Karpas-422 (cell line): Measurements from ENCODE around the gene WDR26. TPM values are rescaled to one million over a fixed set of nuclear protein-coding genes. Genes with fewer than 3 reads are reported as not detected.
"Not testable (repeated sequence)": the region's sequence is repeated elsewhere in the genome, so short reads cannot be mapped to it uniquely, and the experiment has no call there.

Experiments used
- DNase-seq: peaks from one replicate; pipeline ENCODE4 v3.0.0-alpha.2; 2015
- H2AFZ ChIP-seq: fragments of 200-600 bp; sonication (generic); 2 replicates; pipeline ENCODE4 v1.6.1; 2014; ENCODE audit warnings: antibody characterized with exemption, low read length, mixed read lengths
- H3K27ac ChIP-seq: fragments of 200-600 bp; sonication (generic); 2 replicates; pipeline ENCODE4 v1.5.1; 2014; ENCODE audit warnings: mild to moderate bottlenecking, low read length, moderate library complexity
- H3K27me3 ChIP-seq: fragments of 200-600 bp; sonication (generic); 2 replicates; pipeline ENCODE4 v1.6.1; 2014; ENCODE audit warnings: low read length, mixed read lengths
- H3K36me3 ChIP-seq: fragments of 200-600 bp; sonication (generic); 2 replicates; pipeline ENCODE4 v1.6.1; 2014; ENCODE audit warnings: low read length, mixed read lengths; ENCODE audit not compliant: insufficient read depth
- H3K4me1 ChIP-seq: fragments of 200-600 bp; sonication (generic); 2 replicates; pipeline ENCODE4 v1.6.1; 2014; ENCODE audit warnings: mild to moderate bottlenecking, low read length, mixed read lengths
- H3K4me2 ChIP-seq: fragments of 200-600 bp; sonication (generic); 2 replicates; pipeline ENCODE4 v1.6.1; 2014; ENCODE audit warnings: low read length, low read depth, mild to moderate bottlenecking; ENCODE audit not compliant: poor library complexity, severe bottlenecking
- H3K4me3 ChIP-seq: fragments of 200-600 bp; sonication (generic); 2 replicates; pipeline ENCODE4 v1.5.1; 2014; ENCODE audit warnings: mild to moderate bottlenecking, antibody characterized with exemption, low read length, mixed read lengths
- H3K79me2 ChIP-seq: fragments of 200-600 bp; sonication (generic); 2 replicates; pipeline ENCODE4 v1.6.1; 2014; ENCODE audit warnings: mild to moderate bottlenecking, low read length, mixed read lengths
- H3K9ac ChIP-seq: fragments of 200-600 bp; sonication (generic); 2 replicates; pipeline ENCODE4 v1.6.0; 2014; ENCODE audit warnings: low read length
- H3K9me2 ChIP-seq: fragments of 200-600 bp; sonication (generic), shearing (Covaris generic); replicated peaks from 2 replicates; pipeline ENCODE4 v1.6.0; 2014; ENCODE audit warnings: mild to moderate bottlenecking, low read length, moderate library complexity; ENCODE audit not compliant: insufficient read depth
- H3K9me3 ChIP-seq: fragments of 300-700, 200-600 bp; sonication (generic); 2 replicates; pipeline ENCODE4 v1.6.1; 2014; ENCODE audit warnings: low read length, mixed read lengths
- H4K20me1 ChIP-seq: fragments of 200-600 bp; sonication (generic); 2 replicates; pipeline ENCODE4 v1.6.1; 2014; ENCODE audit warnings: mild to moderate bottlenecking, antibody characterized with exemption, low read length, low read depth; ENCODE audit not compliant: insufficient read depth
- total RNA-seq: library from RNA; depleted of rRNA; stranded (reverse); fragments of >200 nt; shearing (Covaris generic); gene quantifications from 2 replicates; pipeline ENCODE4 v1.2.3, GENCODE V29; 2014; ENCODE audit warnings: low replicate concordance; rRNA removed

The WDR26 gene
- 66.3 and 95.2 TPM in 2 replicates for total RNA-seq

GRCh38 chr1:224434691-224435317 is at the start of gene WDR26:
TSS of gene WDR26 (minus strand) at chr1:224434797.
- no peaks in the 10 kb centered on the region for H3K27me3 ChIP-seq
- H3K27ac ChIP-seq = peak within 1 kb of the TSS; percentile 40
- peak within 1 kb of the TSS; percentile 89 for H2AFZ ChIP-seq
- peaks cover 11% of the 10 kb centered on the region; the same call in 1 of the 2 replicates for H3K36me3 ChIP-seq
- peaks cover 8% of the 10 kb centered on the region; the same call in 1 of the 2 replicates for H4K20me1 ChIP-seq
- H3K4me2 ChIP-seq = peak within 1 kb of the TSS; percentile 88
- DNase-seq = peak; percentile 95
- H3K79me2 ChIP-seq = peaks cover 83% of the 10 kb centered on the region
- no peaks in the 10 kb centered on the region for H3K9me3 ChIP-seq
- peak within 1 kb of the TSS; percentile 88 for H3K9ac ChIP-seq
- H3K4me1 ChIP-seq = peaks cover 50% of the 10 kb centered on the region
- no peaks in the 10 kb centered on the region for H3K9me2 ChIP-seq
- H3K4me3 ChIP-seq = peak within 1 kb of the TSS; percentile 85

- H3K4me2 ChIP-seq, H3K4me1 ChIP-seq, H2AFZ ChIP-seq, H3K36me3 ChIP-seq, DNase-seq, H3K4me3 ChIP-seq, H3K27ac ChIP-seq, H3K9me3 ChIP-seq, H3K9ac ChIP-seq, H4K20me1 ChIP-seq, H3K27me3 ChIP-seq, H3K79me2 ChIP-seq, H3K9me2 ChIP-seq: not testable (repeated sequence)
Observed at GRCh38 chr1:224483206-224483605, 48.6 kb upstream of the WDR26 start.

GRCh38 chr1:224482619-224483018 is 48.0 kb upstream of the WDR26 start:
- no peaks in the 10 kb centered on the region for H4K20me1 ChIP-seq
- H3K9me2 ChIP-seq = no peaks in the 10 kb centered on the region
- H3K9ac ChIP-seq = no peak overlapping the region
- no peak for DNase-seq
- H3K27me3 ChIP-seq = no peaks in the 10 kb centered on the region
- no peak overlapping the region for H3K4me2 ChIP-seq
- H3K4me1 ChIP-seq = no peaks in the 10 kb centered on the region
- H3K27ac ChIP-seq = no peak overlapping the region
- H3K79me2 ChIP-seq = no peaks in the 10 kb centered on the region
- no peaks in the 10 kb centered on the region for H3K9me3 ChIP-seq
- H2AFZ ChIP-seq = no peak overlapping the region
- H3K36me3 ChIP-seq = no peaks in the 10 kb centered on the region
- H3K4me3 ChIP-seq = no peak overlapping the region

- Histone ChIP-seq H3K79me2 (no peaks in the 10 kb centered on the region), H3K9ac (no peak overlapping the region), H3K4me2 (no peak overlapping the region), H2AFZ (no peak overlapping the region), H3K4me3 (no peak overlapping the region), H3K9me3 (no peaks in the 10 kb centered on the region), H3K36me3 (no peaks in the 10 kb centered on the region), H3K9me2 (no peaks in the 10 kb centered on the region), H4K20me1 (no peaks in the 10 kb centered on the region), H3K27ac (no peak overlapping the region), H3K27me3 (no peaks in the 10 kb centered on the region), H3K4me1 (no peaks in the 10 kb centered on the region)
- DNase-seq = no peak
Observed at GRCh38 chr1:224481601-224482000, 47.0 kb upstream of the WDR26 start.

- H3K4me1 ChIP-seq, H3K9me3 ChIP-seq, H3K36me3 ChIP-seq, H3K27ac ChIP-seq, H3K4me2 ChIP-seq, H3K9ac ChIP-seq, H3K27me3 ChIP-seq, H3K9me2 ChIP-seq, H2AFZ ChIP-seq, DNase-seq, H3K4me3 ChIP-seq, H3K79me2 ChIP-seq, H4K20me1 ChIP-seq: not testable (repeated sequence)
Observed at GRCh38 chr1:224480888-224481459, 46.4 kb upstream of the WDR26 start.

GRCh38 chr1:224480200-224480599 is 45.6 kb upstream of the WDR26 start:
- not testable (repeated sequence) for DNase-seq, H3K9me3 ChIP-seq

GRCh38 chr1:224472806-224473205 is 38.2 kb upstream of the WDR26 start:
- Histone ChIP-seq H2AFZ (no peak overlapping the region), H3K4me1 (no peaks in the 10 kb centered on the region)
- no peak for DNase-seq

More at GRCh38 chr1:224480200-224480599, 45.6 kb upstream of the WDR26 start:
- H3K79me2 ChIP-seq, H3K9ac ChIP-seq, H3K4me3 ChIP-seq, H3K27ac ChIP-seq, H3K4me2 ChIP-seq, H3K4me1 ChIP-seq, H3K27me3 ChIP-seq, H2AFZ ChIP-seq, H3K36me3 ChIP-seq, H4K20me1 ChIP-seq, H3K9me2 ChIP-seq: not testable (repeated sequence)

GRCh38 chr1:224466154-224466553 is 31.6 kb upstream of the WDR26 start:
- H3K79me2 ChIP-seq = no peaks in the 10 kb centered on the region
- no peaks in the 10 kb centered on the region for H3K9me3 ChIP-seq
- H3K36me3 ChIP-seq = no peaks in the 10 kb centered on the region
- no peaks in the 10 kb centered on the region for H4K20me1 ChIP-seq
- H3K27ac ChIP-seq = no peak overlapping the region
- no peak overlapping the region for H2AFZ ChIP-seq
- no peaks in the 10 kb centered on the region for H3K9me2 ChIP-seq
- H3K4me1 ChIP-seq = peaks cover 10% of the 10 kb centered on the region
- no peak overlapping the region for H3K4me3 ChIP-seq
- H3K27me3 ChIP-seq = no peaks in the 10 kb centered on the region
- no peak overlapping the region for H3K4me2 ChIP-seq
- no peak overlapping the region for H3K9ac ChIP-seq
- no peak for DNase-seq

More at GRCh38 chr1:224472806-224473205, 38.2 kb upstream of the WDR26 start:
- H3K9me3 ChIP-seq = no peaks in the 10 kb centered on the region
- H3K27ac ChIP-seq = no peak overlapping the region
- H3K4me3 ChIP-seq = no peak overlapping the region
- no peaks in the 10 kb centered on the region for H3K27me3 ChIP-seq
- no peaks in the 10 kb centered on the region for H3K36me3 ChIP-seq
- H3K79me2 ChIP-seq = no peaks in the 10 kb centered on the region
- no peaks in the 10 kb centered on the region for H4K20me1 ChIP-seq
- no peaks in the 10 kb centered on the region for H3K9me2 ChIP-seq
- no peak overlapping the region for H3K4me2 ChIP-seq
- H3K9ac ChIP-seq = no peak overlapping the region
